Spleen (tissue), 7 donors: Measurements from ENCODE around the gene FBXO10.

Experiments
- POLR2A ChIP-seq, 3 donors: fragments of 450-650 bp; IDR thresholded peaks; one replicate each; pipeline ENCODE4 v1.5.1; 2017; ENCODE audit warnings: antibody characterized with exemption in 3 of 3, mild to moderate bottlenecking in 1 of 3
- TF ChIP-seq, protein P1 (sequence below), 11 experiments: fragments of 200-600 bp in 7 of 11; fragments of 450-650 bp in 4 of 11; sonication (generic) in 4 of 11; IDR thresholded peaks in 8 of 11; conservative IDR thresholded peaks in 3 of 11; 1 replicate in 7 of 11; 2 replicates in 4 of 11; pipeline versions ENCODE4 v1.4.0 to v1.8.0; 2016 to 2021; ENCODE audit warnings: antibody characterized with exemption in 11 of 11, inconsistent platforms in 4 of 11, mild to moderate bottlenecking in 1 of 11
- donor health status: DM: no; HTN: no; CAD: no; lungs with moderate emphysema.
- donor health status: DM: no; HTN: no; CAD: no.
- donor health status: DM: no; HTN: no; CAD: no.

DNA sequence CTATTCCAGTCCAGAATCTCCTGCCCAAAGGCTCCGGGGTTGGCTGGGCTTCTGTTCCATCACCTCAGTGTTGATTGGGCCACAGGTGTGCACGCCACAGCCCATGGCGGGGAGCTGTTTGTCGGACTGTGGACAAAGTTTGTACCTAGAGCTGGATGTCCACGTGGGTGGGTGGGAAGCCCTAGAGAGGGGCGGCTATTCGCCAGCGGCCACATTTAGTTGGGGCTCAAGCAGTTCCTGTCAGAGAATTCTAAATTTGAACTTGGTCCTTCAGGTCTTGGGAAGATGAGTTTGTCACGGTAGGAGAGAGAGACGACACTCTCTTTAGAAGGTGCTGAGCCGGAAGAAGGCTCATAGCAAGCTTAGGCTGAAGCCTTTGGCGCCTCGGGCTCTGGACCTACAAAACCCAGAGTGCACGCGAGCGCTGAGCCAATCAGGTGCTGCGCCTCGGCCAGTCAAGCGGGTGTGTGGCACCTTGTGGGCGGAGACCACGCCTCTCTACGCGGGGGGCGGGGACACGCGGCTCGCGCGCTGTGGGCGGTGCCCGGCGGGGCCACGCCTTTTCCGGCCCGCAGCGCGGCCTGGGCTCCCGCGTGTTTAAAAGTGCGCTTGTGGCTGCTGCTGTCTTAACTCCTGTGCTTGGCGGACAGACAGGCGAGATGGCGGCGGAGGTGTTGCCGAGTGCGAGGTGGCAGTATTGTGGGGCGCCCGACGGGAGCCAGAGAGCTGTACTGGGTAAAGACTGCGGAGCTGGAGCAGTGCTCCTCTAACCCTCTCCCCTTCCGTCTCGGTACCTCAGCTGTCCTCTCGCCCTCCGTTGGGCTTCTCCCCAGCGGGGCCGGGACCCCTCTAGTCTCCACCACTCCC lies 90.6 kb downstream of the FBXO10 start, which contains the start of gene POLR1E:
- peak in 2 of 3 donors; percentile 24 to 51 for TF ChIP-seq POLR2A (IDR thresholded peaks at IDR 0.05)
- TF ChIP-seq, protein P1, sequence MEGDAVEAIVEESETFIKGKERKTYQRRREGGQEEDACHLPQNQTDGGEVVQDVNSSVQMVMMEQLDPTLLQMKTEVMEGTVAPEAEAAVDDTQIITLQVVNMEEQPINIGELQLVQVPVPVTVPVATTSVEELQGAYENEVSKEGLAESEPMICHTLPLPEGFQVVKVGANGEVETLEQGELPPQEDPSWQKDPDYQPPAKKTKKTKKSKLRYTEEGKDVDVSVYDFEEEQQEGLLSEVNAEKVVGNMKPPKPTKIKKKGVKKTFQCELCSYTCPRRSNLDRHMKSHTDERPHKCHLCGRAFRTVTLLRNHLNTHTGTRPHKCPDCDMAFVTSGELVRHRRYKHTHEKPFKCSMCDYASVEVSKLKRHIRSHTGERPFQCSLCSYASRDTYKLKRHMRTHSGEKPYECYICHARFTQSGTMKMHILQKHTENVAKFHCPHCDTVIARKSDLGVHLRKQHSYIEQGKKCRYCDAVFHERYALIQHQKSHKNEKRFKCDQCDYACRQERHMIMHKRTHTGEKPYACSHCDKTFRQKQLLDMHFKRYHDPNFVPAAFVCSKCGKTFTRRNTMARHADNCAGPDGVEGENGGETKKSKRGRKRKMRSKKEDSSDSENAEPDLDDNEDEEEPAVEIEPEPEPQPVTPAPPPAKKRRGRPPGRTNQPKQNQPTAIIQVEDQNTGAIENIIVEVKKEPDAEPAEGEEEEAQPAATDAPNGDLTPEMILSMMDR (IDR thresholded peaks at IDR 0.05 in 8 of 11, conservative IDR thresholded peaks at IDR 0.05 in 3 of 11) = peak in 2 of 11 experiments; percentile 15 to 28
